ENCODE data around the gene DVL1. TPM values are rescaled to one million over a fixed set of nuclear protein-coding genes. Genes with fewer than 3 reads are reported as not detected.

Gene DVL1
- total and polyA plus RNA-seq, 2 of the 13 experiments (the other 11 are each of a cell fraction or from before 2014, with no cell fraction given) = 30.8 to 60.4 TPM

DNA sequence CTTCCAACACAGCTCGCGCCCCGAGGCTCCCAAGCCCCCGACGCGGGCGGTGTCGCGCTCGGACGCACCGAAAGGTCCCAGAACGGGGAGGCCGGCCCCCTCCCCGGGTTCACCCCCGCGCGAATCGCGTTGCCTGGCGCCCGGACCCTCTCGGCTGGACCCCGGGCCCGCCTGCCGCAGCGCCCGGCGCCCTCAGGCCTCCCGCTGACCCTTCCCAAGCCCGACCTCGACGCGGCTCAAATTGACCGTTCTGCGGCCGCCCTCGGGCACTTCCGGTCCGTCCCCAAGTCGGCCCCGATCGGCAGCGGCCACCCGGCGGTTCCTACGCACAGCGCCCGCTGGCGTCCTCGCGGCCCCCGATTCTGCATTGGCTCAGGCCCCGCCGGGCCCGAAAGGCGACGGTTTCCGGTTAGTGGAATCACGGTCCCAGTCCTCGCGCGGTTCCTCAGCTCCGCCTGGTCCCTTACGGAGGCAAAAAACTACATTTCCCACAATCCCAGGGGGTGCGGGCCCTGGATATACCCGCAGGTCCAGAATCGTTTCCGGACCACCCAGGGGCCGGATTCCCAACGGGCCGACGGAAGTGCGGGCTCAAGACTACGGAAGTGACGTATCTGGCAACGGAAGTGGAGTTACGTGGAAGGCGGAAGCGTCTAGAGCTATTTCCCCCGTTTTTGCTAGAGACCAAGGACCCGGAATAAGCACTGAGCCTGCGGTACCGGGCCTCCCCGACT is 25.9 kb upstream of the DVL1 start, which contains the start of gene AURKAIP1 (continued):
- no peak for TF ChIP-seq KAT2B (IDR thresholded peaks at IDR 0.05; ENCODE audit: borderline replicate concordance, low read depth, low read length)
- peak; percentile 30; the same call in 1 of the 2 replicates for TF ChIP-seq FOXK2 (IDR thresholded peaks at IDR 0.05)
- TF ChIP-seq ZBTB39 (CRISPR knock-in tag; IDR thresholded peaks at IDR 0.05) = peak; percentile 66
- TF ChIP-seq ZNF619 (CRISPR knock-in tag; IDR thresholded peaks at IDR 0.05) = peak; percentile 99
- TF ChIP-seq SRY (CRISPR knock-in tag; IDR thresholded peaks at IDR 0.05) = peak; percentile 93; the same call in 1 of the 2 replicates
- no peak; the same call in 1 of the 2 replicates for TF ChIP-seq SSRP1 (CRISPR knock-in tag; IDR thresholded peaks at IDR 0.05)
- peak; percentile 91 for TF ChIP-seq ZNF792 (CRISPR knock-in tag; IDR thresholded peaks at IDR 0.05)
- 0 out of 2 replicates have a peak, but pooled peaks have one; percentile 90 for TF ChIP-seq ZNF569 (CRISPR knock-in tag; IDR thresholded peaks at IDR 0.05; ENCODE audit: borderline replicate concordance)
- TF ChIP-seq, protein P1, sequence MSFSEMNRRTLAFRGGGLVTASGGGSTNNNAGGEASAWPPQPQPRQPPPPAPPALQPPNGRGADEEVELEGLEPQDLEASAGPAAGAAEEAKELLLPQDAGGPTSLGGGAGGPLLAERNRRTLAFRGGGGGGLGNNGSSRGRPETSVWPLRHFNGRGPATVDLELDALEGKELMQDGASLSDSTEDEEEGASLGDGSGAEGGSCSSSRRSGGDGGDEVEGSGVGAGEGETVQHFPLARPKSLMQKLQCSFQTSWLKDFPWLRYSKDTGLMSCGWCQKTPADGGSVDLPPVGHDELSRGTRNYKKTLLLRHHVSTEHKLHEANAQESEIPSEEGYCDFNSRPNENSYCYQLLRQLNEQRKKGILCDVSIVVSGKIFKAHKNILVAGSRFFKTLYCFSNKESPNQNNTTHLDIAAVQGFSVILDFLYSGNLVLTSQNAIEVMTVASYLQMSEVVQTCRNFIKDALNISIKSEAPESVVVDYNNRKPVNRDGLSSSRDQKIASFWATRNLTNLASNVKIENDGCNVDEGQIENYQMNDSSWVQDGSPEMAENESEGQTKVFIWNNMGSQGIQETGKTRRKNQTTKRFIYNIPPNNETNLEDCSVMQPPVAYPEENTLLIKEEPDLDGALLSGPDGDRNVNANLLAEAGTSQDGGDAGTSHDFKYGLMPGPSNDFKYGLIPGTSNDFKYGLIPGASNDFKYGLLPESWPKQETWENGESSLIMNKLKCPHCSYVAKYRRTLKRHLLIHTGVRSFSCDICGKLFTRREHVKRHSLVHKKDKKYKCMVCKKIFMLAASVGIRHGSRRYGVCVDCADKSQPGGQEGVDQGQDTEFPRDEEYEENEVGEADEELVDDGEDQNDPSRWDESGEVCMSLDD (CRISPR knock-in tag; IDR thresholded peaks at IDR 0.05; ENCODE audit: borderline replicate concordance) = no peak; the same call in 1 of the 2 replicates
- no peak for TF ChIP-seq ZMYM3 (CRISPR knock-in tag; IDR thresholded peaks at IDR 0.05)
- peak; percentile 20 for TF ChIP-seq DBP (CRISPR knock-in tag; IDR thresholded peaks at IDR 0.05; ENCODE audit: not compliant biosample characterization)
- peak; percentile 75; the same call in 1 of the 2 replicates for TF ChIP-seq MTA1 (CRISPR knock-in tag; IDR thresholded peaks at IDR 0.05; ENCODE audit: borderline replicate concordance)
- TF ChIP-seq HNF1B (CRISPR knock-in tag; IDR thresholded peaks at IDR 0.05) = peak; percentile 94
- peak; percentile 97; the same call in 1 of the 2 replicates for TF ChIP-seq MTF2 (CRISPR knock-in tag; IDR thresholded peaks at IDR 0.05; ENCODE audit: borderline replicate concordance)
- 0 out of 2 replicates have a peak, but pooled peaks have one; percentile 67 for TF ChIP-seq ZSCAN22 (CRISPR knock-in tag; IDR thresholded peaks at IDR 0.05)
- TF ChIP-seq, protein P2, sequence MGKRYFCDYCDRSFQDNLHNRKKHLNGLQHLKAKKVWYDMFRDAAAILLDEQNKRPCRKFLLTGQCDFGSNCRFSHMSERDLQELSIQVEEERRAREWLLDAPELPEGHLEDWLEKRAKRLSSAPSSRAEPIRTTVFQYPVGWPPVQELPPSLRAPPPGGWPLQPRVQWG (CRISPR knock-in tag; IDR thresholded peaks at IDR 0.05; ENCODE audit: borderline replicate concordance, low read depth) = no peak
- TF ChIP-seq CHD2 (IDR thresholded peaks at IDR 0.05; ENCODE audit: low read depth, low read length) = peak; percentile 96
- TF ChIP-seq ATF4 (CRISPR knock-in tag; IDR thresholded peaks at IDR 0.05) = peak in 1 of 2 experiments; percentile 81; a peak in 1 of 4 replicates
- TF ChIP-seq HDAC1 (CRISPR knock-in tag; IDR thresholded peaks at IDR 0.05) = peak; percentile 99
- no peak for TF ChIP-seq ZNF382 (CRISPR knock-in tag; IDR thresholded peaks at IDR 0.05; ENCODE audit: borderline replicate concordance)
- TF ChIP-seq GABPB1 (CRISPR knock-in tag; IDR thresholded peaks at IDR 0.05) = peak; percentile 98

Measured in HepG2 (cell line).